Sigmoid colon (tissue), 4 donors: Measurements from ENCODE around the gene UQCRH.

ENCODE experiments used
- CTCF ChIP-seq, 4 experiments: fragments of 450-650 bp in 3 of 4; fragments of 200-600 bp in 1 of 4; IDR thresholded peaks; one replicate each; pipeline ENCODE4 v1.5.1; 2016 to 2019; ENCODE audit warnings: antibody characterized with exemption in 4 of 4, mild to moderate bottlenecking in 3 of 4, moderate library complexity in 2 of 4
- EP300 ChIP-seq, 4 donors: sonication (generic); formaldehyde crosslinking; IDR thresholded peaks; one replicate each; pipeline ENCODE4 v1.6.1; 2017; ENCODE audit warnings: antibody characterized with exemption in 4 of 4
- POLR2AphosphoS5 ChIP-seq, 4 donors: sonication (generic); formaldehyde crosslinking; IDR thresholded peaks; one replicate each; pipeline ENCODE4 v1.6.1; 2017; ENCODE audit warnings: antibody characterized with exemption in 4 of 4

- TF ChIP-seq CTCF (IDR thresholded peaks at IDR 0.05) (no peak), POLR2AphosphoS5 (IDR thresholded peaks at IDR 0.05) (no peak), EP300 (IDR thresholded peaks at IDR 0.05) (no peak)
Observed at GRCh38 chr1:46288485-46289133, 14.9 kb upstream of the UQCRH start.
